GM21526 (cell line): Measurements from ENCODE around the gene UBXN2A.
A peak's percentile ranks its signal among the peaks of the same experiment; 100 is the strongest.
"Not testable (repeated sequence)": the region's sequence is repeated elsewhere in the genome, so short reads cannot be mapped to it uniquely, and the experiment has no call there.

Source experiments
- ATAC-seq: cut with Tn5 transposase; IDR thresholded peaks from one replicate; pipeline ENCODE4 v1.9.1; 2021; ENCODE audit warnings: moderate library complexity; ENCODE audit not compliant: unreplicated experiment, low FRiP score

The UBXN2A gene

DNA sequence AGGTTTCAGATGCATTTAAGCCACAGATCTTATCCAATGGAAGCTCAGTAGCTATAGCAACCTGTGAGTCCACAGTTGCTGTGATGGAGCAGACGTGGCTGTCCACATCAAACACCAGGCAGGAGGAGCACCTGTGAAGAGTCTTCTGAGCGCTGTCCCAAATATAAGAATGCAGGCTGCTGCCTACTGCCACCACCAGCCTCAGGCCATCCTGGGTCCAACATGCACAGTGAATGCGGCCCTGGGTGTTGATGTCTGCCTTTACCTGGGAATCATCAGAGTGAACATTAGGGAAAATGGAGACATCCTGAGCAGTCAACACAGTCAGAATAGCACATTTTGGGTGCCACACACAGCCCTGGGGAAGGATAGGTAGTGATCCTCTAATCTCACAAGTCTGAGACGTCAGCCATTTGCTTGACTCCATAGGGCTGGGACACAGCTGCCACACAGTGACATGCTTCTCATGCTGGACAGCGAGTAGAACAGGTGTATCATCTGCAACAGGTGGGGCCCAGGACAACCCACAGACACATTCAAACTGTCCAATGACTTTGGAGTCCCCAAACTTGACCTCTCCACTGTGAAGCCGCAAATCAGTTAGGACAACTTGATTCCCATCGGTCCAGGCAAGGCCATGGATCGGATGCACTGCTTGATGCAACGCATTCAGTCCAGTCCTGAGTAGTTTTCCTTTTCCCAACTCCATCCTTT is 98.7 kb downstream of the UBXN2A start:
- ATAC-seq: no peak

DNA sequence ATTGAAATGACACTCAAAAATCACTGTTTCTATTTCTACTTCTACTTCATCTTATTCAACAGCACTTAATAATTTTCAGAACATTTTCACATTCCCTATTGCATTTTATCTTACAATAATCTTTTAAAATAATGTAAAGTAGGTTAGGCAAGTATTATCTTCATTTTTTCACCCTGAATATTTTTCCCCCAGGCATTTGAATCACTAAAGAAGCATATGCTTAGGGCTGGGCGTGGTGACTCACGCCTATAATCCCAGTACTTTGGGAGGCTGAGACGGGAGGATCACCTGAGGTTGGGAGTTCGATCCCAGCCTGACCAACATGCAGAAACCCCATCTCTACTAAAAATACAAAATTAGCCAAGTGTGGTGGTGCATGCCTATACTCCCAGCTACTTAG is 100.2 kb downstream of the UBXN2A start:
- ATAC-seq: no peak

DNA sequence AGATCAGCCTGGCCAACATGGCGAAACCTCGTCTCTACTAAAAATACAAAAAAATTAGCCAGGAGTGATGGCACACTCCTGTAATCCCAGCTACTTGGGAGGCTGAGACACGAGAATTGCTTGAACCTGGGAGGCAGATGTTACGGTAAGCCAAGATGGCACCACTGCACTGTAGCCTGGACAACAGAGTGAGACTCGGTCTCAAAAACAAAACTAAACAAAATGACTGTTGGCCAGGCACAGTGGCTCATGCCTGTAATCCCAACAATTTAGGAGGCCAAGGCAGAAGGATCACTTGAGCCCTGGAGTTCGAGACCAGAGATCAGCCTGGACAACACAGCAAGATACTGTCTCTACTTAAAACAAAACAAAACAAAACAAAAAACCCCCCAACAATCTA is 102.9 kb downstream of the UBXN2A start:
- ATAC-seq: not testable (repeated sequence)

DNA sequence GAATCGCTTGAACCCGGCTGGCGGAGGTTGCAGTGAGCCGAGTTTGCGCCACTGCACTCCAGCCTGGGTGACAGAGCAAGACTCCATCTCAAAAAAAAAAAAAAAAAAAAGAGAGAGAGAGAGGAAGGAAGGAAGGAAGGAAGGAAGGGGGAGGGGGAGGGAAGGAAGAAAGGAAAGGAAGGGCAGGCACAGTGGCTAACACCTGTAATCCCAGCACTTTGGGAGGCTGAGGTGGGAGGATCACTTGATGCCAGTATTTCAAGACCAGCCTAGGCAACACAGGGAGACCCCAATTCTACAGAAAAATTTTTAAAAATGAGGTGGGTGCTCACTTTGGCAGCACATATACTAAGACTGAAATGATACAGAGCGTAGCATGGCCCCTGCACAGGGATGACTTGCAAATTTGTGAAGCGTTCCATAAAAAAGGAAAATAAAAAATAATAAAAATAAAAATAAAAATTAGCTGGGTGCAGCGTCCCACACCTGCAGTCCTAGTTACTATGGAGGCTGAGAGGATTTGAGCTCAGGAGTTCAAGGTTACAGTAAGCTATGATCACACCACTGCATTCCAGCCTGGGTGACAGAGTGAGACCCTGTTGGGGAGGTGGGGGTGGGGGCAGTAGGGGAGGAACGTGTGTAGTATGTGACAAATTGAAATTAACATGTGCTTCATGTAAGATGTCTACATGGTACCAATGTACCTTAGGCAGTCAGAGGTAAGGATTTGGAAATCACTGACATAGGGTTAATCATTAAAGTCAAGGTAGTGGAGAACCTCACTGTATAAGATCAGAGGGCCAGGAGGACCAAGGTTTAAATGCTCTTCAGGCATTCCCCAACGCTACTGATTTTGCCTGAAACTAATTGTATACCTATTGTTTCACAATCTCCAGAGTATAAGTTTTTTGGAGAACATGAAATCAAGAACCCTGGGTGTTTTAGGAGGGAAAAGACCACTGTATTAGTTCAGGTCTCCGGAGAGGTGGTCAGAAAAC is 105.5 kb downstream of the UBXN2A start:
- no peak for ATAC-seq

DNA sequence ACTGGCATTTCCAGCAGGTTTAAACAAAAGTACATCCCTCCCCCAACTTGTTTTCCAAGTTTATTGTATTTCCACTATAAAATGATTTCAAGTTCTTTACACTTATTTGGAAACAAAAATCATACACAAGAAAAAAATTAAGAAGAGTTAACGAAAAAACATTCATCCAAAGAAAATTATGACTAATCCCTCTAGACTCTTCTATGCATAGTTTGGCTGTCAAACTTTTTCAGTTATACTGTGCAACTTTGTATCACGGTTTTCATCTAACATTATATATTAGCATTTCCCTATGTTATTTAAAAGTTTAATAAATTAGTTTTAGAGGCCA is 106.3 kb downstream of the UBXN2A start:
- ATAC-seq: no peak

DNA sequence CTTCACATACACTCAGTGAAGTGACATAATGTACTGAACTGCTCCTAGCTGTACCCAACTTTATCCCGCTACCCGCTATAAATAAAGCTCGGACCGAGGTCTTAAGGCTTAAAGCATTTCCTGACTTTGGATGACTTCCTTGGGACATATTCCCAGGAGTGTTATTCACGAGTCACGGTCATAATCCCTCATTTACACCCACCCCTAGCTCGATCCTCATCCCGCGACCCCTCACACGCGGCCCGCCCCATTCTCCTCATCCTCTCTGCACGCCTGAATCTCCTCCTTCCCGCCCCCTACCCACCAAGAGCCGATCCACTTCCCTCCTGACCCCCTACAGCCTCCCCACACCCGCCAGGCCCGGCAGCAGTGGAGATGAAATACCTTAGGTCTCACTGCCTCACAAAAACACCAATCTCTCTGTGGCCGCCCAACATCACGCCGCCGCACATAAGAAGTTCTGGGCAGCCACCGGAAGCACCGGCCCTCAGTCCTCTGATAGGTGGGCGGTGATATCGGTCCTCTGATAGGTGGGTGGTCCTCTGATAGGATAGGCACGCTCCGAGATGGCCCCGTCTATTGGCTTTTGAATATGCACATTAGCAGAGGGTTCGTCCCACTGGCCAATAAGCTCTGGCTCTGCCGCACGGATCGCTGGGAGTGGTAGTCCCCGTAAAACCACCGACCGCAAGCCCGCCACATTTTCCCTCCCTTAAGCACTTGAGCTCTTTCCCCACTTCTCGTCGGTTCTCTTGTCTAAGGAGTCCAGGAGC is 106.9 kb downstream of the UBXN2A start, which contains the start of gene WDCP:
WDCP (minus strand) TSS at position 462 of the 773 bp plus-strand sequence. CDS start 7,897 bp downstream, outside the sequence.
- peak; percentile 99 for ATAC-seq

DNA sequence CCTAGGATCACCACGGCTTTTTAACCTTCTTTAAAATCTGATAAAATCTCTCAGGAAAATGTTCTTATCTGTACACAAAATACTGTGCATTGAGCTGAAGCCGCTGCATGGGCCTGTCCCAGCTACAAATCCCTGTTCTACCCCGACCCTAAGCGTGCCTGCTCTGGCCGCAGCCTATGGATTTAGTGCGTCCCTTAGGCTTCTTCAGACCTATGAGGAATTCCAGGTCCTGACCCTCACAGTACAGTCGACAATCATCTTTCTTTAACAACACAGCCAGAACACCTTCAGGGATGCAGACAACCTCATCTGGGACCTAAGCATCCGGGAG is 107.4 kb downstream of the UBXN2A start:
- ATAC-seq: no peak

DNA sequence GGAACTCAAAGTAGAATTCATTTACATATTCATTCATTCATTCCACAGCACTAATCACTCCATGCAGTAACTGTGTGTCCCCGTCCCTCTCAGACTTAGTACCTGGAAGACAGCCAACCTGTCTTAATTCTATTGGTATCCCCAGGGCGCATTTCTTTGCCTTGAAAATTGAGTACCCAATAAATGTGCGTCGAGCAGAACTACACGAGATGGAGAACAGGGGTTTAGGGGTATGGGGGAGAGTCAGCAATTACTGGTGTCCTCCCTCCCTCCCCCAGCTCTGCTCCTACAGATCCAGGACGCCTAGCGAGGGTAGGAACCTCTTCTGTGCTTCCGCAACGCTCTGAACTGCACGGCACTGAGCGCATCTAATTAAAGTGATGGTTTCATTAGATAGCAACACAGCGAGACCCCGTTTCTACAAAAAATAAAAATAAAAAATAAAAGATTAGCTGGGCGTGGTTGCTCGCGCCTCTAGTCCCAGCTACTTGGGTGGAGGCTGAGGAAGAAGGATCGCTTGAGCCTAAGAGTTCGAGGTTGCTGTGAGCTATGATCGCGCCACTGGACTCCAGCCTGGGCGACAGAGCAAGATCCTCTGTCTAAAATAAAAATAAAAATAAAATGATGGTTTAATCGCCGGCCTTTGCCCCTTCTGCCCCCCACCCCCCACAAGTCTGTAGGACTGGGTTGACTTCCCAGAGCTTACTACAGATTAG is 108.7 kb downstream of the UBXN2A start:
- ATAC-seq: no peak

DNA sequence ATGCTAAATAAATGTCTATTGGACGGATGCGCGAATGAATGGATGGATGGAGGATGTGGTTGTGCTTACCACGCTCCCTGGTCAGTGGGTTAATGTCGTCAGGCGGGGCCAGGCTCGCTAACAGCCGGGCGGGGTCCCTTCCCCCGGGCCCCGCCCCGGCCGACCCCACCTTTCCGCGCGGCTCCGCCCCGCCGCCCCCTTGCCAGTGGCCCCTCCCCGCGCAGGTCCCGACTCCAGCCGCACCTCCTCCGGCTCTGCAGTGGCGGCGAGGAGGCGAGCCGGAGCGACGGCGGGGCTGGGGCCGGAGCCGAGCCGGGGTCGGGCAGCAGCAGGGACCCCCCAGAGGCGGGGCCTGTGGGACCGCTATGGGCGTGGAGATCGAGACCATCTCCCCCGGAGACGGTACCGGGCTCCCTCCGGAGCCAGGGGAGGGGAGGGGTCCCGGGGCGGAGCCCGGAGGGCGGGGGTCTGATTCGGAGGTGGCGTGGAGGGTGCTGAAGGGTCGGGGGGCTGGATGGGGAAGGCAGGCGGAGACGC is 109.3 kb downstream of the UBXN2A start, which contains the start of gene FKBP1B:
FKBP1B (plus strand) TSS at position 257 of the 537 bp plus-strand sequence; CDS start at position 366, 109 bp downstream.
- ATAC-seq: no peak

DNA sequence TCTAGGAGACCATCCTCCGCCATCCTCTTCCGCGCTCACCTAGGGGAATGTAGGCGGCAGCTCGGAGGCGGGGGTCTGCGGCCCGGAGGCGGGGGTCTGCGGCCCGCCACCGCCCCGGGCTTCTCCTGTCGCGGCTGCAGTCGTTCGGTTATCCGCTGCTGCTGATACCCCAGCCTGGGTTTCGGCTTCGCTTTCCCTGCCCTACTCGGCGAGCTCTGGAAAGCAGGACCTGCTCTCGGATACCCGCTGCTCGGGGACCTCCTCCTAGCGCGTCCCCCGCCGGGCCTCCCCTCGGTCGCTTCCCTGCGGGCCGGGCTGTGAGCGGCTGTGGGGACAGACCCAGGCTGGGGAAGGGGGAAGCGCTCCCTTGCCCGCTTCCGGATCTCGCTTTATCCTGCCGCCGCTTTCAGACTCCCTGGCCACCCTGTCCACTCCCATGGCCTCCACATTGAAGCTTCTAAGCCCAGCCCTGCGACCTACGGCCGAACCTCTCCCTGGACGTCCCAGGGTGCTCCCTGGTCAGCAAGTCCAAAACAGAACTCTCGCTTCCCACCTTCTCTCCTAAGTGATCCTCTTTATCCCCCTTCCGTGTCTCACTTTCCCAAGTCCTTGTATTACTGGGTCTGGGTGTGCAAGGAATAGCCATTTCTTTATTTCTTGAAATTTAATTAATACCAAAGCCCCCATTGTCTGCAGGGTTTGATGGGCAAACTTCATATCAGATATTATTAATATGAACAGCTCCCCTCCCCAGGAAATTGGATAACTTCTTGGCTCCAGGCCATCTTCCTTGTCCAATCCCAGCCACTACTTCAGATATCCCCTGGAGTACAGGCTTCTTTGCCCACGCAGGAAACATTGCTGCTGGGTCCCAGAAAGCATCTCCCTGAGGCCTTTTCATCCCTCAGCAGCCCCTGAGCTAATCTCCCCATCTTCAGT is 110.0 kb downstream of the UBXN2A start:
- no peak for ATAC-seq

DNA sequence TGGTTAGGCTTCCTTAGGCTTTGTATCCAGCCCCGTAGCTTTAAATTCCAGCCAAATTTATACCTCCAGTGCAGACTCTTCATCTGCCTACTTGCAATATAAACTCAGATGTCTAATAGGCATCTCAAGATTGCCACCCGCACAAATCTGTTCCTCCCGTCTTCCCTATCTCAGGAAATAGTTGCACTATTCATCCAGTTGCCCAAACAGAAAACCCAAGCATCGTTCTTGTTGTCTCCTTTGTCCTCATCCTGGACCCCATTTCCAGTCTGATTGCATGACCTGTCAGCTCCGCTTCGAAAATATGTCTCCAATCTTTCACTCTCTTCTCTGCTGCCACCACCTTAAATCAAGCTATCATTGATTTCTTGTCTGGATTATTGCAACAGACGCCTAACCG is 111.6 kb downstream of the UBXN2A start:
- no peak for ATAC-seq

DNA sequence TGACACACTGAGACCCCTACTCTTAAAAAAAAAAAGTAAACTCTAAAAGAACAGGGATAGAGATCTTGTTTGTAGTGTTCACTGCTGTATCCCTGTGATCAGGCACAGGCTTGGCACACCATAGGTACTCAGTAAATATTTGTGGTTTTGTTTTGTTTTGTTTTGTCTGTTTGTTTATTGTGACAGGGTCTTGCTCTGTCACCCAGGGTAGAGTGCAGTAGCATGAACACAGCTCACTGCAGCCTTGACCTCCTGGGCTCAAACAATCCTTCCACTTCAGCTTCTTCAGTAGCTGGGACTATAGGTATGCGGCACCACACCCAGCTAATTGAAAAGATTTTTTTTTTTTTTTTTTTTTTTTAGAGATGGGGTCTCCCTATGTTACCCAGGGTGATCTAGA is 112.7 kb downstream of the UBXN2A start:
- no peak for ATAC-seq
